HG02973 (cell line): ENCODE measurements around the gene MEGF11.

ENCODE experiments used
- ATAC-seq: cut with Tn5 transposase; IDR thresholded peaks from one replicate; pipeline ENCODE4 v1.9.1; 2021; ENCODE audit warnings: moderate library complexity; ENCODE audit not compliant: unreplicated experiment

Gene MEGF11

GRCh38 chr15:66096688-66097058, 156.9 kb downstream of the MEGF11 start:
- no peak for ATAC-seq

DNA sequence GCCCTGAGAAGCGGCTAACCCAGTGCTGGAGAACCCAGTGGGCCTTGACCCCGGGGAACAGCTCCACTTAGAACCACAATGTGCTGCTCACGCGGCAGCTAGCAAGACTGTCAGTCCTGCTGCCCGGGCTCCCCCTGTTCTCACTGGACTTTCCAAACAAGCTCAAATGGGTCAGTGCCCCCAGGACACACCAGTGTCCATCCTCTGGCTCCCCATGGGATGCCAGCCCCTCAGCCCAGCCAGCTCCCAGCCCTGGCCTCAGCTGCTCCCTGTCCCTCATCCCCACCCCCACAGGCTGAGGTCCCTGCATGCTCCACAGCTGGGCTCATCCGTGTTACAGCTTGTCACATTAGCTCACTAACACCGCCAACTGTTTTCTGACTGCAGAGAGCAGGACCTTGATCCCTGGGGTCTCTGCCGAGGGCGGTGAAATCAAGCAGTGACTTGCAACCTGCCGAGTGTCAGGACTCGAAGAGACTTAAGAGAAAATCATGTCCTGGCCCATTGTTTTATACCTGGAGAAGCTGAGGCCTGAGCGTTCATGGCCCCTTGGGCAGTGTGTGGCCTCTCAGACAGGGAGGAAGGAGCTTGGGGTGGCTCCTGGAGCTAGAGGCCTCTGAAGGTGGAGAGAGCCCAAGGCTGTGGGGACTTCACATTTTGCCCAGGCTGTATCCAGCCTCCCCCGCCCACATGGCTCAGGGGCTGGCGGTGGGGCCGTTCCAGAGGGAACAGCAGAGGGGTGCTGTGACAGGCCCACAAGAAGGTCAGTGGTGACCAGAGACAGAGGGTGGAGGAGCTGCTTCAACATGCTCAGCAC, 157.5 kb downstream of the MEGF11 start:
- no peak for ATAC-seq

DNA sequence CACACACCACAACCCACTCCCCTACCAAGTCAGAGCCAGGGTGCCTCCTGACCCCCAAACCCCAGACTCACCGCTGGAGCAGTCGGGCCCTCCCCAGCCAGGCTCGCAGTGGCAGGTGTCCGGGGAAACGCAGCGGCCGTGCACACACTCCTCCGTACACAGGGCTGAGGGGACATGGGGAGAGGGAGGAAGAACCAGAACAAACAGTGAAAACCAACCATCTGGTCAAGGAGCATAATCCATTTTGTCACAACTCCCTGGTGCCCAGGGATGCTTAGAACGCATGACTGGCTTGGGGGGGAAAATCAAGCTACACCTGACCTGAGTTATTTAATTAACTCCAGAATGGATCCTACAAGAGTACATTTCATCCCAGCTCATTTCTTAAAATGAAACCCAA, 159.2 kb downstream of the MEGF11 start:
- ATAC-seq = no peak

DNA sequence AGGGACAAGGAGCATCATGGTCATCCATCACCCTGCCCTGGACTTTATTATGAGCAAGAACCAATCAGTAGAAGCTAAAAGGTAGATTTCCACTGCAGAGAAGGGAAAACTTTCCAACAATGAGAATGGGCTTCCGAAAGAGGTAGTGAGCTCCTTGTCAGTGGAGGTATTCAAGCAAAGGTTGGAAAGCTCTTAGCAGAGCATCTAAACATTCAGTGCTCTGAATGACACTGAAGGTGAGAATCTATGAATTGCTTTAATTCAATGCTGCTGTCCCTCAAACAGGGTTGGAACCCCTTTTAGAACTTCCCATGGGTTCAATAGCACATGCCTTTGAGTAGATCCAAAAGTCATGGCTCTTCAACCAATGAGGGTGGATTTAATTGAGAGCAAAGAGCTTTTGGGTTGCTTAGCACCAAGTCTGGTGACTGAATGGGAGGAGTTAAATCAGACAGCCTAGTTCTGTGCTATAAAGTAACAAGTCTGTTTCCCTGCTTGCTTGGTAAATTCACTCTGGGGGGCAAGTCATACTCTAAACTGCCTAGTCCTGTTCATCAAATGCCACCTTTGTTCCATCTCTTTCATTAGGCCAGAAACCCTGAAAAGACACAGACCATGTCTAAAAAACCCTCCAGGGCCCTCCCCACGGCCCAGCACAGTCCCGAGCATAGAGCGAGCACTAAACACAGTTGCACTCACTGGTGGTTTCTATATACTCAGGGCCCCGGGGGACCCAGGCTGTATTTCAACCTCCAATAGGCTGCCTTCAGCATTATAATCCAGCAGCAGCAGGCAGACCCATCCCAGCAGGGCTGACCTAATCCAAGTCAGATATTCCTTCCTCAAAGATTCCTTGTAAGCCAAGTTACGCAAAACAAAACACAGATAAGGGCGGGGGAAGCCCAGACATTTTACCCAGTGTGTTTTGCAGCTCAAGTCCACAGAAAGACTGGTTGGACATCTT, 161.2 kb downstream of the MEGF11 start:
- ATAC-seq = no peak

DNA sequence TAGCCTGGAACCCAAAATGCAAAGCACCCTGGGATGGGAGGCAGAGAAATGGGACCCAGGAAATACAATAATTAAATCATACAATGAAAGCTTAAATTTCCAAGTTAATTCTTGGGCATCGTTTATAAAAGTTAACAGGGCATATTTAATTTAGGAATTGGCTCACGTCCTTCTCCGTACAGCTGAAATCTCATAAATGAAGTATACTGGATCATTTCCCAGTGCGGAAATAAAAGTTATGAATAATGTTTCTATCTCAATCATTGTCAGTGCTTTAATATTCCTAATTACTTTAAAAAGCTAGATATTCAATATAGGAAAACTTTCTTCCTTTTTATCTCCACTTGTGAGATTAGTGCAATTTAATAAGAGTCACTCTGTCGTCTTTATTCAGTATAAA, 164.0 kb downstream of the MEGF11 start:
- ATAC-seq = no peak

- no peak for ATAC-seq
Measured at GRCh38 chr15:66089049-66089448, 164.5 kb downstream of the MEGF11 start.

GRCh38 chr15:66085128-66085527, 168.4 kb downstream of the MEGF11 start:
- no peak for ATAC-seq

DNA sequence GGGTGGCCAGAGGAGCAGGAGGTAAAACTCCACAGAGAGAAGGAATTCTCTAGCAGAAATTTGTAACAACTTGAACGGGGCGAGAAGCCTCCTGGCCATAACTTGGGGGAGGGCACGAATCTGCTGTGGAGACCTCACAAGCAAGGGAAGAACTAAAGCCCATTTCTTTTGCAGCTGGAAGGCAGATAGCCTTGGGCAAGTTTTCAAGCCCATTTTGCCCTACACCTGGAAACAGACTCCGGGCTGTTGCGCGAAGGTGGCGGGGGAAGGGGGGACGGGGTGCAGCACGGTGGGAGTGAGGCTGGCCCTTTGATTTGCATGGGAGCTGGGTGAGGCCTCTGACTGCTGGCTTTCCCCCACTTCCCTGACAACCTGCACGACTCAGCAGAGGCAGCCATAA, 168.8 kb downstream of the MEGF11 start:
- ATAC-seq = no peak

GRCh38 chr15:66080717-66081398, 172.7 kb downstream of the MEGF11 start:
- no peak for ATAC-seq

DNA sequence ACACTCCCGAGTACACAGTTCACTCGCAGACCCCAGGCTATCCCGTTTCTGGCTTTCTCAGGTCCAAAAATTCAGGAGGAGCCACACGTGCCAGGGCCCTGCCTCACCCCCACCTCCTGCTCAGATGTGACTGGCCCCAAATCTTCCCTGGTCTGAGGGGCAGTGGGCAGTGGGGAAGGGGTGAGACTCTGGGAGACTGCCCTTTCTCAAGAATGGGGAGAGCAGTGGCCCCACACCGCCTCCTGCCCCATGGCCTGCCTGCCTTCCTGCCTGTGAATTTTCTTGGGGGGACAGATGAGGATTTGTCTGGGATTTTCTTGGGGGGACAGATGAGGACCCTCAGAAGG, 174.6 kb downstream of the MEGF11 start:
- ATAC-seq = no peak

- ATAC-seq = no peak
Measured at GRCh38 chr15:66078196-66078928, 175.2 kb downstream of the MEGF11 start.

DNA sequence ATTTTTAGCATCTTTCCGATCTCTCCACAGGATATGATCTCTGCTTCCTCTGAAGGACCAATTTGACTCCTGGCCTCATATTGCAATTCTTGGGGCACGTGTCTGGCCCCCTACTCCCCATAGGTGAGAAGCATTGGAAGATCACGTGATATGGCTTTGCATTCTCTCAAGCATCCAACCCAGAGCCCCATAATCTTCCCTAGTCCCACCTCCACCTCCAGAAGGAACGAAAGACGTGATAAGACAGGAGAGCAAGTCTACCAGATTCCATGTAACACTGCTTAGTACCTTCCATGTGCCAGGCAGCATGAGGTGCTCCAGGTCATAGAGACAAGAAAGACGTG, 176.3 kb downstream of the MEGF11 start:
- no peak for ATAC-seq

DNA sequence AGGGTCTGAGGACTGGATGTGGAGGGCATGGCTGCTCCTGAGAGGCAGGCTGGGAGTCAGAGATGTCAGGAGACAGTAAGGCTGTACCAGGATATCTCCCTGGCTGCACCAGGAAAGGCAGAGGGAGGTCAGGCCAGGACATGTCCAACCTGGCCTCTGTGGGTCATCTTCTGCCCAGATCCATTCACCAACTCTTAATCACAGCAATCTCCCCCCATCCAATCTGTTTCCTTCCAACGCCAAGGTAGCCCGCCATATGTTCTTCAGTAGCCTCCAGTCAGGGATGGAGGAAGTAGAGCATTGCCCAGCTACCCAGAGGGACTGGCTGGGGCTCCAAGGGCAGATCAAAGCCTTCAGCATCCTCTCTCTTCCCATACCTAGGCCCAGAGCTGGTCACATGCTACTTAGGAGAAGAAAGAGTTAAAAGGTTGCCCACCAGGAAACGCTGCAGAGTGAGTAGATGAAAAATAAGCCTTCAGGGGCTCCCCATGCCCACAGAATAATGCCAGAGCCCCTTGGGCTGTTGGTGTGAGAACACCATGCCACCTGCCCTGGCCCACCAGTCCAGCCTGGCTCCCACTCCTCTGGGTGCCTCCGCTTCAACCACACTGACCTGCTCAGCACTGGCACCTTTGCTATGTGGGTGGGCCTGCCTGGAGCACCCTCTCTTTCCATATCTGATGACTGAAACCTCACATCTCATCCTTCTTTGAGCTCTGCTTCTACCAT, 176.8 kb downstream of the MEGF11 start:
- ATAC-seq = no peak

GRCh38 chr15:66075947-66076346, 177.6 kb downstream of the MEGF11 start:
- no peak for ATAC-seq

GRCh38 chr15:66072616-66073361, 180.8 kb downstream of the MEGF11 start:
- no peak for ATAC-seq

- ATAC-seq = no peak
Measured at GRCh38 chr15:66071921-66072295, 181.6 kb downstream of the MEGF11 start.

- no peak for ATAC-seq
Measured at GRCh38 chr15:66071160-66071920, 182.2 kb downstream of the MEGF11 start.

DNA sequence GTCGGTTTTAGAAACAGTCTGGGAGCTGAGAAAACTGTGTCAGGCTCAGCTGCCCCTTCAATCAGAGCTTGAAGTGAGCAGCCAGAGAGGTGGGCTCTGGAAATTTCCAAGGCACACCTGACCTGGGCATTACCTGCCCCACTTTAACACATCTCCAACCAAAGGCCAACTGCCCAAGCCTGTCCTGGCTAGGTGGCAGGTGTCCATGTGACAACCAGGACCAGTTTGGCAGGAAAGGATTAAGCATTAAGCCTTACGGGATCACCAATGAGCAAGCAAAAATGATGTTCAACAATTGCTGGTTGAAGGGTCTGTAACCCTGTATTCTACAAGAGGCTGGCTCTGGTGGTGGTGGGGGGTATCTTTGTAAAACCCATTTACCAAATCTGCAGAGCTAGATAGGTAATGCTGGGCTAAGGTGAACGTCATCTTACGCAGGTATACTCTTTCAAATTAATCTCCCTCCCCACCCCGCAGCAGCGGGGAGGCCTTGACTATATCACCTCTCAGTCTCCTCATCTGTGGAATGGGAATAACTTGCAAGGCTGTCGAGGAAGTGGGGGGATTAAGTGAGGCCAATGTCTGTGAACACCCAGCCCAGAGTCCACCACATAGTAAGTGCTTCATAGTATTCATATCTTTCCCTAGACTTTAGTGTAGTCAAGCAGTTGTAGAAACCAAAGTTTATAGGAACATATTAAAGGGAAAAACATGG, 183.2 kb downstream of the MEGF11 start:
- no peak for ATAC-seq
